ENCODE data around the gene ATXN3.

ATXN3 gene

DNA sequence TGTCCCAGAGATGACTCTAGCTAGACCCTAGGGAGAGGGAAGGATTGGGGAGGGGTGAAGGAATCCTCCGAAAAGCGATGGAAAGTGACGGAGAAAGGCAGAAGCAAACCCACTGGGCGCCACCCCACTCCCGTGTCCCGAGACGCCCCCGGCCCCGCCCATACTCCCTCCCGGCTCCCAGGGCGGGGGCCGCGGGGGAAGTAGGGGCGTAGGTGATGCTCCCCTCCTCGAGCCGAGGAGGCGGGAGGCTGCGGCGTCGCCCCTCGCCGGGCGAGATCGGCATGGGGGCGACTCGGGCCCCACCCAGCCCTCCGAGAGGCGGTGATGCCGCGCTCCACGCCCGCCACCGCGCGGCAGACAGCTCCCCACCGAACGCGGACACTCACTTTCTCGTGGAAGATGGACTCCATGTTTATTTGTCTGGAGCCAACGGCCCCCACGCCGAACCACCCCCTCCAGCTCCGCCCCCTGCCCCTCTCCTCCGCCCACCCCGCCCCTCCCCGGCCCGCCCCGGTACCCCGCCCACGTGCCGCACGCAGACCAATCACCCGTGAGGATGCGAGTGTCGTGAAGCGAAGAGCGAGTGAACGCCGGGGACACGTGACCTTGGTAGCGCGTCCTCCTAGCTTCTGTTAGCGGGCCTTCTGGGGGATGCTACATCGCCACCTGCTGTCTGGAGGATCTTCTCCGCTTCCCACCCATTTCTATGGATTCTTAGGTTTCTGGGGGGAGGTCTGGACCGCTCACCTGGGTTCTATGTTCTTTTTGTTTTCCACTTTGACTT lies at the start of gene ATXN3:
ATXN3 (minus strand) TSS at position 440 of the 784 bp plus-strand sequence; CDS start at position 410, 30 bp downstream.
- DNase-seq: peak; percentile 98

DNA sequence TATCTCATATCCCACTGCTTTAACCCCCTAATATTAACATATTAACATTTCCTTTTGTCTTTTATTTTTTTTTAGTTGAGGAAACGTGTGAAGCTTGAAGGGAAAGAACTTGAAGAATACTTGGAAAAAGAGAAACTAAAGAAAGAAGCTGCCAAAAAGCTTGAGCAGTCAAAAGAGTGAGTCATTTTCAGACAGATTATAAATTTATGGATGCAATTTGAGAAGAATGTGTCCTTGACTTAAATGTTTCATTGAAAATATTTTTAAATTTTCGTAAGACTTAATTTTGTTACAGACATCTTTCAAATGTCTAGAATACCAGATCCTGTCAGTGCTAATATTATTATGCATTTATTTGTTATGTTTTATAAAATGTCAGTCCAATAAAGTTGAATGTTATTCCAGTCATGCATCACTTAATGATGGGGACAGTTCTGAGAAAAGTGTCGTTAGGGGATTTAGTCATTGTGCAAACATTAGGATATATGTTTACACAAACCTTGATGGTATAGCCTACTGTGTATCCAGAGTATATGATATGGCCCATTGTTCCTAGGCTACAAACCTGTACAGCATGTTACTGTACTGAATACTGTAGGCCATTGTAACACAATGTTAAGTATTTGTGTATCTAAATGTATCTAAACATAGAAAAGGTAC lies 48.0 kb upstream of the ATXN3 start:
- no peak for DNase-seq

DNA sequence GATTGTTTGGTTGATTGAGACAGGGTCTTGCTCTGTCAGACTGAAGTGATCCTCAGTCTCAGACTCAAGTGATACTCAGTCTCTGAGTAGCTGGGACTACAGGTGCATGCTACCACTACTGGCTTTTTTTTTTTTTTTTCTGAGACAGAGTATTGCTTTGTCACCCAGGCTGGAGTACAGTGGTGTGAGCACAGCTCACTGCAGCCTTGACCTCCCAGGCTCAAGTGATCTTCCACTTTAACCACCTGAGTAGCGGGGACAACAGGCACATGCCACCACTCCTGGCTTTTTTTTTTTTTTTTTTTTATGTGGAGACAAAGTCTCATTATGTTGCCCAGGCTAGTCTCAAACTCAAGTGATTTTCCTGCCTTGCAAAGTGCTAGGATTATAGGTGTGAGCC lies 47.2 kb upstream of the ATXN3 start:
- peak; percentile 84 for DNase-seq

DNA sequence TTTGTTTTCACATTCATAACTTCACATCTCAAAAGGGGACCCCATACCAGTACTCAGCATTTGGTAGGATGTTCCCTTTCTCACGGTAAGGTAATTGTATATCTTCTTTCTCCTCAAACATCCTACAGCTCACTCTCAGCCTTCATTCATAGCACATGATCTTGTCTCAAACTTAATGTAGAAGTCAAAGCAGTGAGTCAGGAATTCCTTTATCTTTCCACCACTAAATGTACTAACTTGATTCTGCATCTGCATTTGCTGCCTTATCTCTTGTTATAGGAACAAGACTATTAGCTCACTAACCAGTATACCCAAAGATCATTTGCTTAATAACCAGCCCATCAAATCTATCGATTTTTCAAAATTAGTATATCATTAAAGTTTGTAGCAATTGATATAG lies 38.3 kb upstream of the ATXN3 start:
- DNase-seq: no peak

DNA sequence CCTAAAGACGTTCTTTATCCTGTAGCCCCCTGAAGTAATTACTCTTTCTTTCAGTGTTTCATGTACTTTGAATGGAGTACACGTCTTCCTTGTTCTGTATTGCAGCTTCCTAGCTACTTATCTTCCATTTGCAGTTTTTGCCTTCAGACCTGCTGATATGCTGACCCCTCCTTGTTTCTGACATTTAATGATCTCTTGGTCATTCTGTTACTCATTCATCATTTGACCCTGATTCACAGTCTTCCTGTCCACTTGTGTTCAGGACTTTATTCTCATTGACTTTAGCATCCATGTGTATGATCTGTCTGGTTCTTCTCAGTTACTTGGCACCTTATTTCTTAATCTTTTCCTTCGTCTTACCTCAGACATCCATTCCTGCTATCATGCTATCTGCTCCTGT lies 37.6 kb upstream of the ATXN3 start:
- DNase-seq: no peak

DNA sequence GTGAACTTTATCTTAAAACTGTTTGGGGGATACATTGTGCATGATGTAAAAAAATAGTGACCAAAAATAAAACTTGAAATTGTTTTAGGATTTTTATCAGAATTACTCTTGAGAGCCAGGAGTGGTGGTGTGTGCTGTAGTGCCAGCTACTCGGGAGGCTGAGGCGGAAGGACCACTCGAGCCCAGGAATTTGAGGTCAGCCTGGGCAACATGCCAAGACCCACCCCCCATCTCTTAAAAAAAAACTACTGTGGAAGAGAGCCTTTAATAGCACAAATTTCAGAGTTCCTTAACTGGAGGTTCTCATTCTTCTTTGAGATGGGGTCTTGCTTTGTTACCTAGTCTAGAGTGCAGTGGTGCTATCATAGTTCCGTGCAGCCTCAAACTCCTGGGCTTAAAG lies 36.9 kb upstream of the ATXN3 start:
- no peak for DNase-seq

DNA sequence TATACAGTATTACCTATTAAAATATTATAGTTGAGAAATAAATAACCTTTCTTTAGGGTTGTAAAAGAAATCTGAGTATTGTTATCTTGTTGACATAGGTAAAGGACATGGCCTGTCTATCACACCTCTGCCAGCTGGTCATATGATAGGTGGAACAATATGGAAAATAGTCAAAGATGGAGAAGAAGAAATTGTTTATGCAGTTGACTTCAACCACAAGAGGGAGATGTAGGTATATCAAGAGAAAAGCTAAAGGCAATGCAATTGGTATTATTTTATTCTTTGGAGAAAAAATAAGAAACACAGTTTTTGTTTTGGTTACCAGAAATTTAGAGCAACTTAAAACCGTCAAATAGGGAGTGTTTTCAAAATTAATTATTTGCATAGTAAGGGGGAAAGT lies 28.9 kb upstream of the ATXN3 start:
- DNase-seq: peak; percentile 29

DNA sequence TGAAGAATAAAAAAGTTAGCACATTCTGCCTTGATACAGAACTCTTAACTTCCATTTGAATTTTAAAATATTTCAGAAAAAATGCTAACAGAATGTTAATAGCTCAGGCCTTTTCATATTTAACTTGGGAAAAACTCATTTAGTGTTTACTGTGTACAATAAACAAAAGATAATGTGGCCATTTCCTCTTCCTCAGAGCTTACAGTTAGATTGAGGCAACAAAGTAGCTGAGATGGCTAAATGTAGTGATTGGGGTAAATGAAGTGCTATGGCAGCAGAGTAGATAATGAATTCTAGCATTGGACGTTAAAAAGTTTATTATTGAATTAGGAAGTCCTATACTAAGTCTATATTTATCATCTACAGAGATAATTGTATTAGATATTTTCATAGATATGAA lies 28.1 kb upstream of the ATXN3 start:
- no peak for DNase-seq

DNA sequence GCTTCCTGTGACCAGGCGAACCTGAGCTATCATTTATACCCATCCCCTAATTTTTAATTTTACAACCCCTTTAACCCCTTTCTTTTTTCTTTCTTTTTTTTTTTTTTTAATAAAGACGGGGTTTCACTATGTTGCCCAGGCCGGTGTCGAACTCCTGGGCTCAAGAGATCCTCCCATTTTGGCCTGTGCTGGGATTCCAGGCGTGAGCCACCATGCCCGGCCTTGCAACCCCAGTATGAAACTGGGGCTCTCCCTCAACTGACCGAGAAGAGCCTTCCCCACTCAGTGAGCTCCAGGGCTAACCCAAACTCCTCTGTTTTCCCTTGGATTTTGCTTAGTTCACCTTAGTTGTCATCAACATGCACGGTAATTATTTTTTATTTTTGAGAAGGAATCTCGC lies 16.4 kb upstream of the ATXN3 start:
- no peak for DNase-seq

DNA sequence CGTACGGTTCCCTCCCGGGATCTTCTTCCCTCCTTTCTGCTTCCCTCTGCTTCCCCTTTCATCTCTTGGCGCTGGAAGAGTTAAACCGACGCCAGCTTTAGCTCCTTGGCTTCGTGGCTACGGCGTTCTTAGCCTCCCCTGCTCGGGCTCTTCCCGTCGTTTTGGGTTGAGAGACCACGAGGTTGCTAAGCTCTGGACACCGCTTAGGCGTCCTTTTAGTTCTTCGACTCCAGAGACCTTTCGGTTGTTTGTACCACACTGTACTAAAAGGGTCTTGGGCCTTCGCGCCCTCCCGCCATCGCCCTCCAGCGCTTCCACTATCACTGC lies 15.9 kb upstream of the ATXN3 start:
- DNase-seq: peak; percentile 72

DNA sequence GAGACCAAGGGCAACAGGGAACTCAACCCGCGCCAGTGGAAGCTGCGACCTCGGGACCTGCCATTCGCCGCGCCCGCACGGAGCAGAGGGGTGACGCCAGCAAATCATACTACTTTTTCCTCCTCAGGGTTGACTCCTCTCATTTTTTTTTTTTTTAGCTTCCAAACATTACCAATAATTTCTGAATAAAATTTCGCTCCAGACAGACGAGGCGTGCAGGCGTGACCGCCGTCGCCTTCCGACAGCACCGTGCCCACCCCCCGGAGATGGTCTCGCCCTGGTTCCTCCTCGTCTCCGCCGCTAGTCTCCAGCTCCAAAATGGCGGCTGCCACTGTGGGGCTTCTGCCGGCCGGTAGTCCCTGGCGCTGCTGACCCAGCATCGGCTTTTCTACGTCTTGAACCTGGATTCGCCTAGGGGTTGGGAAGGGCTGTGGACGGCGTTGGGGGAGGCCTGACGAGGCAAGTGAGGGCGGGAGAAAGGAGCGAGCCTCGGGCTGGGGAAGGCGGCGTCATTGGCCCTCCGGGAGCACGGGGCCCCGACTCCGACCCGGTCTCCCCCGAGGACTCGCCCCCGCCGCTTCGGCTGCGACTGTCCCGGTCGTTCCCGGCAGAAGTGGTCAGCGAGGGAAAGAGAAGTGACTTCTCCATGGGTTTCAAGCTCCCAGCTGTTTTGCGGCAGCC lies 15.4 kb upstream of the ATXN3 start, which contains the start of the genes CPSF2 and NDUFB1:
CPSF2 (plus strand) TSS at position 300 of the 681 bp plus-strand sequence. CDS start 9,016 bp downstream, outside the sequence.
NDUFB1 (minus strand) TSS at position 37 of the 681 bp plus-strand sequence. CDS start 4,069 bp downstream, outside the sequence.
- DNase-seq: peak; percentile 99

DNA sequence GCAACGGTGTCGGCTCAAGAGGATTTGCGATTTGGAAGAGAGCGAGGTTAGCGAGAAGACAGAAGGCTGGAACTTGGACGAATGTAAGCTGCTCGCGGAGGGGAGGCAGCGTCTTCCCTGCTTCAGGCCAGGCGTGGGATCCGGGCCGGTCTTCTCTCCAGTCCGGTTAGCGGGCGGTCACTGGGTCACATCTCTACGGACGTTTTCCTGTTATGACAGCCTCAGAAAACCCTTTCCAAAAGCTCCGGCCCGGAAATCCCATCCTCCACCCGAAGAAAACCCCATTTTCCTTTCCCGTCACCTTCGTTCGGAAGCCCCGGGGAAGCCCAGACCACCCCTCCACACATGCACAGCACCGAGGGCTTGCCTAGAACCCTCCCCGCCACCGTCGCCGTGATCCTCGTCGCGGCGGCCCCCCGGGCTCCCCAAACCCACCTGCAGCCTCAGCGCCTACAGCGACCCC lies 14.9 kb upstream of the ATXN3 start:
- peak; percentile 75 for DNase-seq

DNA sequence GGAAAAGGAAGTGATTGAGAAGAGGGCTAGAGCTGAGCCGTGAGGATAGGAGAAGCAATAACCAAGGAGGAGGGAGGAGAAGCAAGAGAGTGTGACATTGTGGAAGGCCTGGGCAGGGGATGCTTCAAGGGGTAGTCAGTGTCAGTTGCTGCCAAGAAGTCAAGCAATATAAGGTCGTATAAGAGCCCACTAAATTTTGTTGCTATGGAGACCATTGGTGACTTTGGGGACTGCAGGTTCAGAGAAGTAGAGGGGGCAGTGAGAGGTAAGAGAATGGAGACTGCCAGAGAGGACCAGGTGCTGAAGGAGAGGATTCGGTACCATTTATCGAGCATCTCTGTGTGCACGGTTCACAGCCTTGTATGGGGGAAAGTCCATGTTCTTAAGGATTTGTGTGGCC lies 3.1 kb upstream of the ATXN3 start:
- DNase-seq: no peak

DNA sequence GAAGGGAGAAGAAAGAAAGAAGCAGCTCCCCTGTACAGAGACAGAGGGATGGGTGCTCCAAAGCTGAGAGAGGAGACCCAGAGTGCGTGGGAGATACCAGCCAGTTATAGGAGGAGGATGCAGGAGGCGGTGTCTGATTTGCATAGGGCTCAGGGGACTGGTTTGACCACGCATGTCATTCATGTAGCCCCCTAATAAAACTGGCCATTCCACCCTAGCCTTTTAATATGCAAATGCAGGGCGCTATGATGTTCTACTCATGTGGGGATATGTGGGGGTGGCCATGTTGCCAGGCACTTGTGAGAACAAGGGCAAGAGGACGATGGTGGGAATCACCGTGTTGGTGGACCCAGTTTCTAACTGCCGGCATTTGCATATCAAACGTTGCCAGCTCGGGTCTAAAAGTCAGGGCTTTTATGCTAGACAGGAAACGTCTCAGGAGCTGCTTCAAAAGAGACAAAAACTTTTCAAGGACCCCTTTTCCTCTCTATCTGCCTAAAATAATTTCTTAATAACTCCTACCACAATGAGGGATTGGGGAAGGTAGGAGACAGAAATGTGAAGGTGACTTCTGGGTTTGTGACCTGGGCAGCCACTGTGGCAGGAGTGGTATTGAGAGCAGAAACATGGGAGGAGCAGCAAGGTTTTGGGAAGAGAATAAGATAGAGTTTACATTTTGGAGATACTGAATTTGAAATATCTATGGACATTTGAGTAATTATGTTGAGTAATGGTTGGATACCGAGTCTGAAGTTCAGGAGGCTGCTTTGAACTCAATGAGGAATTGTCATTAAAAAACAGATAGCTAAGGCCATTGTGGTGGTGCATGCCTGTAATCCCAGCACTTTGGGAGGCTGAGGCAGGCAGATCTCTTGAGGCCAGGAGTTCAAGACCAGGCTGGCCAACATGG lies 2.2 kb upstream of the ATXN3 start:
- no peak for DNase-seq

DNA sequence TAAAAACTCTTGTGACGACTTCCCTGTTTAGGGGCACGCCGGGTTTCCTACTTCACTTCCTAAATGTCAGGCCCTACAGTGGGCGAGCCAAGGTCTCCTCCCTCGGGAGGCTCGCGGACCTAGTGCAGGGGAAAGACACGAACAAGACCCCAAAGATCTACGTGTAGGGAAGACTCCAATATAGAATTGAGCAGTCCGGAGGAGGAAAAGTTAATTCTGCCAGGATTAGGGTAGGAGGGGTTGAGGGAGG lies 564 bp downstream of the ATXN3 start:
- DNase-seq: peak; percentile 58

DNA sequence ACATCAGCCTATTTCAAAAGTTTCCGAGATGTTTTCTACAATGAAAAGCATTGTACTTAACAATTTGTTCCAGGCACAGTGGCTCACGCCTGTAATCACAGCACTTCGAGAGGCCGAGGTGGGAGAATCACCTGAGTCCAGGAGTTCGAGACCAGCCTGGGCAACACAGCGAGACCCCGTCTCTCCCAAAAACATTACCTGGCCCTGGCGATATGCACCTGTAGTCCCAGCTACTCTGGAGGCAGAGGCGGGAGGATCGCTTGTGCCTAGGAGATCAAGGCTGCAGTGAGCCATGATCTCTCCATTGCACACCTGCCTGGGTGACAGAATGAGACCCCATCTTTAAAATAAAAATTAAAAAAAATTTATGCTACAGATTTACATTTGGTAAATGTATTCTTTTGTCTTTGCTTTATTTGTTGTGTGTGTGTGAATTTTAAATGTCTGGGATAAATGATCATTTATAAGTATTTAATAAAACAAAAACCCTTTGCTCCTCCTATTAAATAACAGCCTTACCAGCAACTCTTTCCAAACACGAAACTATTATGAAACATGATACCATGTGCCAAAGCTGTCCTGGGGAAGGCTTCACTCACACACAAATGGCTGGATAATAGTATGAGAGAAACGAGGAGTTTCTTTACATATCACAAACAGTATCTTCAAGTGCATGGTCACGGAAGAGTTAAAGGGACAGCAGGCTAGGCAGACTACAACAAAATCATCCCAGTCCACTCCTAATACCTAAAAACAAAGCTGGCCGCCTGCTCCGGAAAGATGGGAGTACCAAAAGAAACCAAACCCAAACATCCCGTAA lies 1.1 kb downstream of the ATXN3 start:
- peak; percentile 48 for DNase-seq

DNA sequence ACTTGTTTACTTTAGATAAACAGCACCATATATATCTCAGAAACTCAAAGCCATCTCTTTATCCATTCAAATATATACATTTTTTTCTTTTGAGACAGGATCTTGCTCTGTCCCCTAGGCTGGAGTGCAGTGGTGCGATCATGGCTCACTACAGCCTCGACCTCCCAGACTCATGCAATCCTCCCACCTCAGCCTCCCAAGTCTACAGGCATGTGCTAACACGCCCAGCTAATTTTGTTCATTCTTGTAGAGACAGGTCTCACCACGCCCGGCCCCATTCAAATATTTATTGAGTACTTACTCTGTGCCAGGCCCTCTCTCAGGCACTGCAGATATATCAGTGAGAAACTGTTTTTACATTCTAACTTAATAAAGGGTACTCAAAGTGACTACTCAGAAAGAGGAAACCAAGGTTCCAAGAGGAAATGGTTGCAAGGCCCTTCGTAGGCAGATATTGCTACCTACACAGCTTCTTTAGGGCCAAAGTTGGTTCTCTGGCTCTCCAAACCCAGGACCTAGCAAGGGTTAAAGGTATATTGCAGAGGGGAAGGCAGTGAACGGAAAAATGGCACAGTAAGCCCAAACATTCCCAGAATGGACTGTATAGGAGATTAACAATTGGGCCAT lies 2.9 kb downstream of the ATXN3 start:
- no peak for DNase-seq

DNA sequence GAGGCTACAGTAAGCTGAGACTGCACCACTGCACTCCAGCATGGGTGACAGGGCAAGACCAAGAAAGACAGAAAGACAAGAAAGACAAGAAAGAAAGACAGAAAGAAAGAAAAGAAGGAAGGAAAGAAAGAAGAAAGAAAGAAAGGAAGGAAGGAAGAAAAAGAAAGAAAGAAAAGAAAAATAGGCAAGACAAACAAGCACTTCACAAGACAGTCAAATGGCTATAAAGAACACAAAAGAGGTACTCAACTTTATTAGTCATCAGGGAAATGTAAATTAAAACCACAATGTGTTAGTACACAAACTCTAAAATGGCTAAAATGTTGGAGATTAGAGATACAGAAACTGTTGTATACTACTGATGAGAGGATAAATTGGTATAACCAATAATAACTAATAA lies 6.6 kb downstream of the ATXN3 start:
- DNase-seq: peak; percentile 31

DNA sequence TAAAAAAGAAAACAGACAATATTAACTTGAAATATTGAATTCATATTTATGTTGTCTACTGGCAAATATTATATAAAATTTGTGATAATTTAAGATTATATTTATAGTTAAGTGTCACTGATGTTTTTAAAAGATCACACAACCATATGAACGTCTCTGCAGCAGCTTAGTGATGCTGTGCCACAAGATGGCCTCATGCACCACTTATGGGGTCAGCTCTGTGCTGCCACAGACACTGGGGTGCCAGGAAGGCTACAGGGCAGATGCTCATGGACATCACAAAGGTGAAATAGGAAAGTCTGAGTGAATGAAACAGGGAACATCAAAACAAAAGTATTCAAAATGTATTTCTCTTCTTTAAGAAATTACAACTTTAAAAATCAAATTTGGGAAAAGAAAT lies 13.1 kb downstream of the ATXN3 start:
- DNase-seq: no peak

DNA sequence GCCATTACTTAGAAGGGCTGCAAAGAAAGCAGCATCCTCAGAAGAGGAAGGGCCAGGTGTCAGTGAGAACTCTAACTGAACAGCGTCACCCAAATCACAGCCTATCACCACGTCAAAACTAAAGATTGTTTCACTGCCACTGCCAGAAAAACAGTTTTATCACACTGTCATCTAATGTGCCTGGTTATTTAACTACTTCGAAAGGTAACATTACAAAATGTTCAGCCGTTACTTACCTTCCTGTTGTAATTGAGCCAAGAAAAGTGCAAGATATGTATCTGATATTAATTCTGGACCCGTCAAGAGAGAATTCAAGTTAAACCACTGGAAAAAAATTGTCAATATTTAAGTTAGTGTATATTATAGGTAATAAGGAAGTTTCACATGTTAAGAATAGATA lies 17.9 kb downstream of the ATXN3 start:
- DNase-seq: no peak

DNA sequence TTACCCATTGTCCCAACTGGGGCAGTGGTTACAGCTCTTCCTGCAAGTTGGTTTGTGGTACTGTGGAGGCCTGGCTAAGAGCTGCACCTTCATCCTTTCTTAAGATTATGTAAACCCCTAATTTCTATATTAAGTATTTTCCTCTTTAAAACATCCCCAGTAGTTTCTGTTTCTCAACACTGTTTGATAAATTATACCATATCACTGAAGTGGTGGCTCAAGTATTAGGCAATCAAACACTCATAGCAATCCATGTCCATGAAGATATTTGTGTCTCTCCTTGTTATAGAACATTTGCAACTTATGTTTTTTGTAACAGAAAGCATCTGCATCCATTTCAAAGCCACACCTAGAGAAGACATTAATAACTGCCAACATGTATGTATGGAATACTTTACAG lies 31.8 kb downstream of the ATXN3 start:
- no peak for DNase-seq
